ENCODE measurements around the gene NPAS2.

NPAS2 gene

GRCh38 chr2:100823665-100824438 is 3.9 kb downstream of the NPAS2 start:
- DNase-seq, result no peak

GRCh38 chr2:100824842-100825241 is 4.9 kb downstream of the NPAS2 start:
- DNase-seq, result no peak

- no peak for DNase-seq
Measured at GRCh38 chr2:100826494-100826893, 6.6 kb downstream of the NPAS2 start.

GRCh38 chr2:100831158-100831750 is 11.3 kb downstream of the NPAS2 start:
- DNase-seq, result no peak

- DNase-seq, result no peak
Measured at GRCh38 chr2:100831831-100832230, 11.9 kb downstream of the NPAS2 start.

GRCh38 chr2:100832885-100833284 is 12.9 kb downstream of the NPAS2 start:
- DNase-seq, result no peak

- no peak for DNase-seq
Measured at GRCh38 chr2:100833331-100833730, 13.4 kb downstream of the NPAS2 start.

GRCh38 chr2:100834221-100834620 is 14.3 kb downstream of the NPAS2 start:
- no peak for DNase-seq

GRCh38 chr2:100835006-100835659 is 15.2 kb downstream of the NPAS2 start:
- no peak for DNase-seq

- no peak for DNase-seq
Measured at GRCh38 chr2:100840519-100840918, 20.6 kb downstream of the NPAS2 start.

- DNase-seq, result no peak
Measured at GRCh38 chr2:100842241-100842922, 22.4 kb downstream of the NPAS2 start.

- no peak for DNase-seq
Measured at GRCh38 chr2:100844514-100844913, 24.6 kb downstream of the NPAS2 start.

GRCh38 chr2:100845141-100845991 is 25.4 kb downstream of the NPAS2 start:
- no peak for DNase-seq

GRCh38 chr2:100846716-100847115 is 26.8 kb downstream of the NPAS2 start:
- no peak for DNase-seq

GRCh38 chr2:100852447-100852846 is 32.5 kb downstream of the NPAS2 start:
- DNase-seq, result no peak

- DNase-seq, result no peak
Measured at GRCh38 chr2:100852999-100853908, 33.3 kb downstream of the NPAS2 start.

- no peak for DNase-seq
Measured at GRCh38 chr2:100853909-100854810, 34.2 kb downstream of the NPAS2 start.

GRCh38 chr2:100855084-100855483 is 35.1 kb downstream of the NPAS2 start:
- no peak for DNase-seq

GRCh38 chr2:100855606-100856005 is 35.7 kb downstream of the NPAS2 start:
- DNase-seq, result no peak

GRCh38 chr2:100856732-100857131 is 36.8 kb downstream of the NPAS2 start:
- DNase-seq, result no peak
